Measurements from ENCODE around the gene C11orf21. TPM values are rescaled to one million over a fixed set of nuclear protein-coding genes. Genes with fewer than 3 reads are reported as not detected.

Gene C11orf21
- total and polyA plus RNA-seq, 10 of the 15 experiments (the other 5 are each of a cell fraction or from before 2014, with no cell fraction given) = 0.04 to 0.26 (median 0.11) TPM; not detected in 7

GRCh38 chr11:2271327-2272227, 30.1 kb downstream of the C11orf21 start:
- Histone ChIP-seq H3K79me2 (ENCODE audit: control insufficient read depth, insufficient read depth, low read length) (no peaks in the 10 kb centered on the region), H2AFZ (ENCODE audit: control insufficient read depth, low read depth, low read length) (no peak overlapping the region), H3K9ac (ENCODE audit: control insufficient read depth, insufficient read depth, low read length) (no peak overlapping the region), H4K20me1 (ENCODE audit: control insufficient read depth, insufficient read depth) (no peaks in the 10 kb centered on the region), H3K36me3 (ENCODE audit: control insufficient read depth in 2 of 2, insufficient read depth in 2 of 2, low read length in 1 of 2) (no peaks in the 10 kb centered on the region), H3K4me2 (ENCODE audit: control insufficient read depth, insufficient read depth) (no peak overlapping the region), H3K4me3 (no peak overlapping the region), H3K4me1 (ENCODE audit: control insufficient read depth, insufficient read depth, low read length) (peaks cover 2% of the 10 kb centered on the region), H3K9me3 (replicated peaks; ENCODE audit: control insufficient read depth, insufficient read depth, low read length) (no peaks in the 10 kb centered on the region; the same call in 2 of the 3 replicates), H3K27ac (ENCODE audit: control insufficient read depth, insufficient read depth) (no peak overlapping the region), H3K27me3 (replicated peaks in 1 of 2; ENCODE audit: control insufficient read depth in 2 of 2, insufficient read depth in 2 of 2, low read length in 1 of 2) (no peaks in the 10 kb centered on the region; a peak in 2 of 4 replicates)
- ChIA-PET RAD21 (ENCODE audit: unreplicated experiment) (no interaction called here), SMC1A (ENCODE audit: uncharacterized antibody, unreplicated experiment) (no interaction called here), CTCF (no interaction called here), POLR2A (no interaction called here)
- no TSS peak for BruUV-seq (replicated peaks)
- intact Hi-C loops (cut with micrococcal nuclease; ENCODE audit: unreplicated experiment) = no loop called here
- in situ Hi-C loops (cut with MboI) = no loop called here
- FAIRE-seq (no peak), ATAC-seq (no peak), DNase-seq (ENCODE audit: low read depth, low spot score) (no peak)
- 62% methylated on average over 20 of the region's 45 CpGs for WGBS (ENCODE audit: insufficient coverage, insufficient replicate concordance, low lambda C conversion rate, missing lambda C conversion rate)
- TF ChIP-seq REST (IDR thresholded peaks at IDR 0.05; ENCODE audit: low read depth, low read length) = no peak
- TF ChIP-seq NR2C1 (IDR thresholded peaks at IDR 0.05) = no peak
- TF ChIP-seq ZBED1 (IDR thresholded peaks at IDR 0.05; ENCODE audit: borderline replicate concordance) = no peak
- TF ChIP-seq ZNF592 (IDR thresholded peaks at IDR 0.05) = no peak
- TF ChIP-seq ZNF384 (IDR thresholded peaks at IDR 0.05; ENCODE audit: borderline replicate concordance, low read depth, low read length) = no peak
- TF ChIP-seq RELA (IDR thresholded peaks at IDR 0.05; ENCODE audit: borderline replicate concordance, partially characterized antibody) = no peak
- no peak for TF ChIP-seq STAT1 (conservative IDR thresholded peaks at IDR 0.05)
- TF ChIP-seq, protein P1, sequence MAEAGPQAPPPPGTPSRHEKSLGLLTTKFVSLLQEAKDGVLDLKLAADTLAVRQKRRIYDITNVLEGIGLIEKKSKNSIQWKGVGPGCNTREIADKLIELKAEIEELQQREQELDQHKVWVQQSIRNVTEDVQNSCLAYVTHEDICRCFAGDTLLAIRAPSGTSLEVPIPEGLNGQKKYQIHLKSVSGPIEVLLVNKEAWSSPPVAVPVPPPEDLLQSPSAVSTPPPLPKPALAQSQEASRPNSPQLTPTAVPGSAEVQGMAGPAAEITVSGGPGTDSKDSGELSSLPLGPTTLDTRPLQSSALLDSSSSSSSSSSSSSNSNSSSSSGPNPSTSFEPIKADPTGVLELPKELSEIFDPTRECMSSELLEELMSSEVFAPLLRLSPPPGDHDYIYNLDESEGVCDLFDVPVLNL (IDR thresholded peaks at IDR 0.05; ENCODE audit: low read depth, low read length) = no peak
- no peak for TF ChIP-seq NFYA (IDR thresholded peaks at IDR 0.05; ENCODE audit: borderline replicate concordance, low read depth, low read length)
- TF ChIP-seq, protein P2, sequence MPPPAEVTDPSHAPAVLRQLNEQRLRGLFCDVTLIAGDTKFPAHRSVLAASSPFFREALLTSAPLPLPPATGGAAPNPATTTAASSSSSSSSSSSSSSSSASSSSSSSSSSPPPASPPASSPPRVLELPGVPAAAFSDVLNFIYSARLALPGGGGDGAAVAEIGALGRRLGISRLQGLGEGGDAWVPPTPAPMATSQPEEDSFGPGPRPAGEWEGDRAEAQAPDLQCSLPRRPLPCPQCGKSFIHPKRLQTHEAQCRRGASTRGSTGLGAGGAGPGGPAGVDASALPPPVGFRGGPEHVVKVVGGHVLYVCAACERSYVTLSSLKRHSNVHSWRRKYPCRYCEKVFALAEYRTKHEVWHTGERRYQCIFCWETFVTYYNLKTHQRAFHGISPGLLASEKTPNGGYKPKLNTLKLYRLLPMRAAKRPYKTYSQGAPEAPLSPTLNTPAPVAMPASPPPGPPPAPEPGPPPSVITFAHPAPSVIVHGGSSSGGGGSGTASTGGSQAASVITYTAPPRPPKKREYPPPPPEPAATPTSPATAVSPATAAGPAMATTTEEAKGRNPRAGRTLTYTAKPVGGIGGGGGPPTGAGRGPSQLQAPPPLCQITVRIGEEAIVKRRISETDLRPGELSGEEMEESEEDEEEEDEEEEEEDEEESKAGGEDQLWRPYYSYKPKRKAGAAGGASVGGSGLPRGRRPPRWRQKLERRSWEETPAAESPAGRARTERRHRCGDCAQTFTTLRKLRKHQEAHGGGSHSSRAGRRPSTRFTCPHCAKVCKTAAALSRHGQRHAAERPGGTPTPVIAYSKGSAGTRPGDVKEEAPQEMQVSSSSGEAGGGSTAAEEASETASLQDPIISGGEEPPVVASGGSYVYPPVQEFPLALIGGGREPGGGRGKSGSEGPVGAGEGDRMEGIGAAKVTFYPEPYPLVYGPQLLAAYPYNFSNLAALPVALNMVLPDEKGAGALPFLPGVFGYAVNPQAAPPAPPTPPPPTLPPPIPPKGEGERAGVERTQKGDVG (CRISPR knock-in tag; IDR thresholded peaks at IDR 0.05) = no peak
